Tibial nerve (tissue), 4 donors: Measurements from ENCODE around the gene STYXL2. TPM values are rescaled to one million over a fixed set of nuclear protein-coding genes. Genes with fewer than 3 reads are reported as not detected.
A peak's percentile ranks its signal among the peaks of the same experiment; 100 is the strongest.

ENCODE experiments used
- DNase-seq, 2 donors: peaks; one replicate each; pipeline ENCODE4 v3.0.0-alpha.2; 2019; ENCODE audit warnings: low spot score in 2 of 2
- H3K27ac ChIP-seq, 4 donors: fragments of 200-600 bp; sonication (generic) in 3 of 4; one replicate each; pipeline ENCODE4 v1.5.1; 2017 to 2019; ENCODE audit warnings: mild to moderate bottlenecking in 1 of 4
- H3K27me3 ChIP-seq, 2 donors: fragments of 200-600 bp; sonication (generic) in 1 of 2; one replicate each; pipeline versions ENCODE4 v1.5.1 to v1.6.0; 2017 to 2019
- H3K36me3 ChIP-seq, 3 donors: fragments of 200-600 bp; sonication (generic); one replicate each; pipeline ENCODE4 v1.5.1; 2018 to 2019
- H3K4me1 ChIP-seq, 4 donors: fragments of 200-600 bp; sonication (generic) in 3 of 4; one replicate each; pipeline ENCODE4 v1.5.1; 2017 to 2019
- H3K4me3 ChIP-seq, 4 donors: fragments of 200-600 bp; sonication (generic) in 3 of 4; one replicate each; pipeline ENCODE4 v1.5.1; 2017 to 2019; ENCODE audit warnings: mild to moderate bottlenecking in 1 of 4, moderate library complexity in 1 of 4
- H3K9me3 ChIP-seq, 4 donors: fragments of 200-600 bp; sonication (generic) in 3 of 4; one replicate each; pipeline ENCODE4 v1.5.1; 2017 to 2019
- EP300 ChIP-seq, 2 donors: sonication (generic); formaldehyde crosslinking; IDR thresholded peaks; one replicate each; pipeline ENCODE4 v1.6.1; 2017; ENCODE audit warnings: antibody characterized with exemption in 2 of 2, mild to moderate bottlenecking in 1 of 2
- POLR2A ChIP-seq, 2 donors: fragments of 450-650 bp; IDR thresholded peaks; one replicate each; pipeline ENCODE4 v1.6.1; 2017; ENCODE audit warnings: antibody characterized with exemption in 2 of 2, mild to moderate bottlenecking in 2 of 2, moderate library complexity in 2 of 2
- WGBS, 2 donors: methylation state at CpG; one replicate each; pipeline ENCODE4 v1.1.5; 2018; 5-methylcytosine and 5-hydroxymethylcytosine counted together
- total RNA-seq, 4 donors: library from RNA; depleted of rRNA; stranded (reverse); fragments of >200 nt; gene quantifications; one replicate each; pipeline ENCODE4 v1.1.0, GENCODE V29; 2016
- TF ChIP-seq, protein P1 (sequence below), 5 experiments: fragments of 200-600 bp in 3 of 5; fragments of 450-650 bp in 2 of 5; sonication (generic) in 3 of 5; IDR thresholded peaks; one replicate each; pipeline ENCODE4 v1.5.1; 2016 to 2019; ENCODE audit warnings: antibody characterized with exemption in 5 of 5, mild to moderate bottlenecking in 3 of 5, moderate library complexity in 2 of 5

STYXL2 gene
- total RNA-seq, 4 donors from 2014 or later, result 0.22 TPM; not detected in 3

DNA sequence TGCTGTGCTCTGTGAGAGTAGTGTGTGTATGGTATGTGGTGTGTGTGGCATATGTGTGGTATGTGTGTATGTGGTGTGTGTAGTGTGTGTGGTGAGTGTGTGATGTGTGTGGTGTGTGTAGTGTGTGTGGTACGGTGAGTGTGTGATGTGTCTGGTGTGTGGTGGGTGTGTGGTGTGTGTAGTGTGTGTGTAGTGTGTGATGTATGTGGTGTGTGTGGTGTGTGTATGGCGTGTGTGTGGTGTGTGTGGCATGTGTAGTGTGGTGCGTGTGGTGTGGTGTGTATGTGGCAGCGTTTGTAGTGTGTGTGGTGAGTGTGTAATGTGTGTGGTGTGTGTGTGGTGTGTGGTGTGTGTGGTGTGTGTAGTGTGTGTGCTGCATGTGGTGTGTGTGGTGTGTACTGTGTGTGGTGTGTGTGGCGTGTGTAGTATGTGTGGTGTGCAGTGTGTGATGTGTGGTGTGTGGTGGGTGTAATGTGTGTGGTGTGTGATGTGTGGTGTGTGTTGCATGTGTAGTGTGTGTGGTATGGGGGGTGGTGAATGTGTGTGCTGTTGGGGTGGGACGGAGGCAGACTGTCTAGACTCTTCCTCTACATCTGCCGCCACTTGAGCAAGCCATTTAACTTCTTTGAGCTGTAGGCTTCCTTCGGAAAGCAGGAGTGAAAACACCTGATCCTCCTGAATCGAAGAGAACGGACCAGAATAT, 37.2 kb upstream of the STYXL2 start:
- 56 to 63% methylated on average over 10 of the region's 10 CpGs for WGBS, 2 donors
- Histone ChIP-seq H3K27ac (no peak overlapping the region), H3K36me3 (no peaks in the 10 kb centered on the region), H3K4me1 (peaks cover 0 to 9% (median 4%) of the 10 kb centered on the region in 4 donors), H3K27me3 (peaks cover 0 to 8% of the 10 kb centered on the region in 2 donors), H3K9me3 (no peaks in the 10 kb centered on the region), H3K4me3 (no peak overlapping the region)
- no peak for TF ChIP-seq EP300 (IDR thresholded peaks at IDR 0.05)
- TF ChIP-seq POLR2A (IDR thresholded peaks at IDR 0.05), result no peak
- TF ChIP-seq, protein P1, sequence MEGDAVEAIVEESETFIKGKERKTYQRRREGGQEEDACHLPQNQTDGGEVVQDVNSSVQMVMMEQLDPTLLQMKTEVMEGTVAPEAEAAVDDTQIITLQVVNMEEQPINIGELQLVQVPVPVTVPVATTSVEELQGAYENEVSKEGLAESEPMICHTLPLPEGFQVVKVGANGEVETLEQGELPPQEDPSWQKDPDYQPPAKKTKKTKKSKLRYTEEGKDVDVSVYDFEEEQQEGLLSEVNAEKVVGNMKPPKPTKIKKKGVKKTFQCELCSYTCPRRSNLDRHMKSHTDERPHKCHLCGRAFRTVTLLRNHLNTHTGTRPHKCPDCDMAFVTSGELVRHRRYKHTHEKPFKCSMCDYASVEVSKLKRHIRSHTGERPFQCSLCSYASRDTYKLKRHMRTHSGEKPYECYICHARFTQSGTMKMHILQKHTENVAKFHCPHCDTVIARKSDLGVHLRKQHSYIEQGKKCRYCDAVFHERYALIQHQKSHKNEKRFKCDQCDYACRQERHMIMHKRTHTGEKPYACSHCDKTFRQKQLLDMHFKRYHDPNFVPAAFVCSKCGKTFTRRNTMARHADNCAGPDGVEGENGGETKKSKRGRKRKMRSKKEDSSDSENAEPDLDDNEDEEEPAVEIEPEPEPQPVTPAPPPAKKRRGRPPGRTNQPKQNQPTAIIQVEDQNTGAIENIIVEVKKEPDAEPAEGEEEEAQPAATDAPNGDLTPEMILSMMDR (IDR thresholded peaks at IDR 0.05), result no peak
- no peak for DNase-seq

DNA sequence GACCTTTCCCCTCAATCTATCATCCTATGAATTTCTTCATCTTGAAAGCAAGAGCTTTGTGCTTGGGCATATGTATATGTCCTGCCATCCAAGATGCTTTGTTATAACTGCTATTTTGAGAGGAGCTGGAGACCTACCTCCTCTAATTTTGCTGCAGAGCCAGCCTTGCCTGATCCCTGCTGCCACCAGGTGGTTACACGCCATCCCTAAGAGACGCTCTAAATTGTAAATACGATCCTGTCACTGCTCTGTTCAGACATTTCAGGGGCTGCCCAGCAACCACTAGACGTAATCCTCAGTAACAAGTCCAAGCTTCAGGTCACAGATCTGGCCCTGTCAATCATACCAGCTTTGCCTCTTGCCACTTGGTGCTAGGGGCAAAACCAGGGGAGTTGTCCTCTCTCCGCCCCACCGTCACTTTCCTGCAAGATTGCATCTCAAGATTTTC, 36.6 kb upstream of the STYXL2 start:
- 45 to 53% methylated on average over 6 of the region's 6 CpGs for WGBS, 2 donors
- Histone ChIP-seq H3K27ac (no peak overlapping the region), H3K4me3 (no peak overlapping the region), H3K36me3 (no peaks in the 10 kb centered on the region), H3K27me3 (peaks cover 0 to 8% of the 10 kb centered on the region in 2 donors), H3K4me1 (peaks cover 0 to 9% (median 4%) of the 10 kb centered on the region in 4 donors), H3K9me3 (no peaks in the 10 kb centered on the region)
- TF ChIP-seq, protein P1 (IDR thresholded peaks at IDR 0.05), result peak in 2 of 5 experiments; percentile 15 to 25
- TF ChIP-seq POLR2A (IDR thresholded peaks at IDR 0.05), result no peak
- no peak for DNase-seq

DNA sequence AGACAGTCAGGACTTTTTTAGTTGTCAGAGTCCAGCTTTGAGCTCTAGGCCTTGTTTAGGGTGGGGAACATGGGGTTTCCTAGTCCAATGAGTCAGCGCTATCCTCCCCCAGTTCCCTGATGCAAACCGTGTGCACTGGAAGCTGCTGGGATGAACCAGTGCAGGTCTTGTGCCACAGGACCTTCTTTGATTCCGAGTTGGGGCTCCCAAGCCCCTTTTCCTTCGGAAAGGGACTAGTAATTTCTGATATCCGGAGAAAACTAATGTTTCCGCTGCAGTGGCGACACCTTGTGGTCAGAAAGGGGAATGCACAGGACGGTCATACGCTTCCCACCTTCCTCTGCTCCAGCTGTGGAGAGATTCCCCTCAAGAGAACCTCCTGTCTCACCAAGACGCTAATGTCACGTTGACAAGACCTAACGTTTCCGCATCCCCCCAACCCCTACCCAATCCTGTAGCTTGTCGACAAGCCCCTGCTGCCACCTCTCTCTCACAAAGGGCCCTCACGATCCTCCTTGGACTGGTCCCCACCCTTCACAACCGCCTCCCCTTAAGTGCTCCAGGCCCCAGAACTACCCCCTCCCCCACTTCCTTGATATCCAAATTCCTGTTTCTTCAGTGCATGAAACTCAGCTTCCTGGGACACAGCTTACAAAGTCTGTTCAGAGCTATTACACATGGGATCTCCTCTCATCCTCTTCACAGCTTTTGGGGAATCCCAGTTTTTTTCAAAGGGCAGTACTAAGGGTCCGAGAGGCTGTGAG, 34.6 kb upstream of the STYXL2 start:
- Histone ChIP-seq H3K4me3 (no peak overlapping the region), H3K27ac (no peak overlapping the region), H3K27me3 (peaks cover 0 to 8% of the 10 kb centered on the region in 2 donors), H3K9me3 (no peaks in the 10 kb centered on the region), H3K36me3 (no peaks in the 10 kb centered on the region), H3K4me1 (peaks cover 0 to 9% (median 4%) of the 10 kb centered on the region in 4 donors)
- peak; percentile 62 to 84 for DNase-seq
- TF ChIP-seq EP300 (IDR thresholded peaks at IDR 0.05) (no peak), POLR2A (IDR thresholded peaks at IDR 0.05) (no peak)
- TF ChIP-seq, protein P1 (IDR thresholded peaks at IDR 0.05), result peak; percentile 89 to 93 (median 91)
- WGBS, 2 donors, result 9 to 10% methylated on average over 13 to 17 of the region's 17 CpGs

DNA sequence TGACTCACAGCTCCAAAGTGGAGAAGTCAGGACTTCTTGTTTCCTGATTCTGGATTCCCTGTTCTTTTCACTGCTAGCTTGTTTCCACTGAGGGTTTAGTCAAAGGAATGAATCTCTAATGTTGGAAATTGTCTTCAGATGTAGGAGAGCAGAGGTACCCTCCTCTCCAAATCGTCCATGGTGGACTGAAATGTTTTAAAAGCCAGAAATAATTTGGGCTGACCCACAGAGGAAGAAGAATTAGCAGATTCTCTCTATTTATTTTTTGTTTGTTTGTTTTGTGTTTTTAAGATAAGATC, 34.1 kb upstream of the STYXL2 start:
- Histone ChIP-seq H3K36me3 (no peaks in the 10 kb centered on the region), H3K27ac (no peak overlapping the region), H3K4me1 (peaks cover 0 to 9% (median 4%) of the 10 kb centered on the region in 4 donors), H3K9me3 (no peaks in the 10 kb centered on the region), H3K4me3 (no peak overlapping the region), H3K27me3 (peaks cover 0 to 8% of the 10 kb centered on the region in 2 donors)
- WGBS, 2 donors, result 42 to 48% methylated on average over 1 of the region's 1 CpG
- TF ChIP-seq, protein P1 (IDR thresholded peaks at IDR 0.05), result no peak
- TF ChIP-seq POLR2A (IDR thresholded peaks at IDR 0.05) (no peak), EP300 (IDR thresholded peaks at IDR 0.05) (no peak)
- no peak for DNase-seq
